ENCODE results near the gene OR8B8. TPM values are rescaled to one million over a fixed set of nuclear protein-coding genes. Genes with fewer than 3 reads are reported as not detected.
"Not testable (repeated sequence)": the region's sequence is repeated elsewhere in the genome, so short reads cannot be mapped to it uniquely, and the experiment has no call there.

Gene OR8B8
- polyA plus RNA-seq, 1 donor from 2014 or later = not detected

- Histone ChIP-seq H3K9me2 (ENCODE audit: insufficient read depth, low read length) (no peaks in the 10 kb centered on the region), H3F3A (ENCODE audit: insufficient read depth, low read length, poor library complexity, severe bottlenecking) (no peaks in the 10 kb centered on the region), H3K9me3 (ENCODE audit: low read length) (no peaks in the 10 kb centered on the region), H3K4me3 (ENCODE audit: low read length) (no peak within 1 kb of the TSS), H3K27me3 (ENCODE audit: insufficient read depth, low read depth, low read length) (no peaks in the 10 kb centered on the region), H3K27ac (ENCODE audit: low read length) (no peak within 1 kb of the TSS), H3K4me2 (ENCODE audit: low read length) (no peak within 1 kb of the TSS), H2AFZ (ENCODE audit: low read depth, low read length) (no peak within 1 kb of the TSS), H3K36me3 (ENCODE audit: insufficient read depth, low read length) (no peaks in the 10 kb centered on the region), H3K9ac (ENCODE audit: low read length) (no peak within 1 kb of the TSS), H3K79me2 (replicated peaks; ENCODE audit: insufficient read depth, low read length) (no peaks in the 10 kb centered on the region), H4K20me1 (ENCODE audit: insufficient read depth) (no peaks in the 10 kb centered on the region)
- no peak for TF ChIP-seq SMC3 (conservative IDR thresholded peaks at IDR 0.05; ENCODE audit: poor library complexity)
- no peak for TF ChIP-seq REST (IDR thresholded peaks at IDR 0.05; ENCODE audit: borderline replicate concordance)
- TF ChIP-seq TAF1 (IDR thresholded peaks at IDR 0.05; ENCODE audit: low read depth) = no peak
- no peak for TF ChIP-seq RAD21 (conservative IDR thresholded peaks at IDR 0.05)
- TF ChIP-seq EZH2 (IDR thresholded peaks at IDR 0.05; ENCODE audit: borderline replicate concordance, insufficient read depth, low read length, poor library complexity, severe bottlenecking) = no peak
- TF ChIP-seq CTCF (IDR thresholded peaks at IDR 0.05; ENCODE audit: poor library complexity, severe bottlenecking) = no peak
- TF ChIP-seq MXI1 (conservative IDR thresholded peaks at IDR 0.05; ENCODE audit: poor library complexity, severe bottlenecking) = no peak
- TF ChIP-seq EP300 (conservative IDR thresholded peaks at IDR 0.05; ENCODE audit: poor library complexity, severe bottlenecking) = no peak
- TF ChIP-seq POLR2AphosphoS5 (IDR thresholded peaks at IDR 0.05) = no peak
These were observed 46.6 kb downstream of the OR8B8 start, which contains the start of gene OR8B3 for GRCh38 chr11:124398924-124399323. OR8B3 (minus strand) TSS chr11:124399024; CDS start chr11:124397351, 1,673 bp downstream.

- not testable (repeated sequence) for H3K4me2 ChIP-seq (ENCODE audit: low read length); H4K20me1 ChIP-seq (ENCODE audit: insufficient read depth)
These were observed 48.6 kb downstream of the OR8B8 start for GRCh38 chr11:124396847-124397246.

GRCh38 chr11:124394408-124394807, 51.1 kb downstream of the OR8B8 start:
- H3K9me3 ChIP-seq (ENCODE audit: low read length) = no peaks in the 10 kb centered on the region
- no peak overlapping the region for H2AFZ ChIP-seq (ENCODE audit: low read depth, low read length)
- TF ChIP-seq POLR2AphosphoS5 (IDR thresholded peaks at IDR 0.05) (no peak), SMC3 (conservative IDR thresholded peaks at IDR 0.05; ENCODE audit: poor library complexity) (no peak), EZH2 (IDR thresholded peaks at IDR 0.05; ENCODE audit: borderline replicate concordance, insufficient read depth, low read length, poor library complexity, severe bottlenecking) (no peak), RAD21 (conservative IDR thresholded peaks at IDR 0.05) (no peak), MXI1 (conservative IDR thresholded peaks at IDR 0.05; ENCODE audit: poor library complexity, severe bottlenecking) (no peak), TAF1 (IDR thresholded peaks at IDR 0.05; ENCODE audit: low read depth) (no peak), REST (IDR thresholded peaks at IDR 0.05; ENCODE audit: borderline replicate concordance) (no peak), EP300 (conservative IDR thresholded peaks at IDR 0.05; ENCODE audit: poor library complexity, severe bottlenecking) (no peak), CTCF (IDR thresholded peaks at IDR 0.05; ENCODE audit: poor library complexity, severe bottlenecking) (no peak)
- no peak overlapping the region for H3K4me2 ChIP-seq (ENCODE audit: low read length)
- H3K36me3 ChIP-seq (ENCODE audit: insufficient read depth, low read length) = no peaks in the 10 kb centered on the region
- H3K27ac ChIP-seq (ENCODE audit: low read length) = no peak overlapping the region
- no peak overlapping the region for H3K9ac ChIP-seq (ENCODE audit: low read length)
- no peak overlapping the region for H3K4me3 ChIP-seq (ENCODE audit: low read length)
- no peaks in the 10 kb centered on the region for H4K20me1 ChIP-seq (ENCODE audit: insufficient read depth)
- H3K27me3 ChIP-seq (ENCODE audit: insufficient read depth, low read depth, low read length) = no peaks in the 10 kb centered on the region
- no peaks in the 10 kb centered on the region for H3F3A ChIP-seq (ENCODE audit: insufficient read depth, low read length, poor library complexity, severe bottlenecking)
- no peaks in the 10 kb centered on the region for H3K79me2 ChIP-seq (replicated peaks; ENCODE audit: insufficient read depth, low read length)
- no peaks in the 10 kb centered on the region for H3K9me2 ChIP-seq (ENCODE audit: insufficient read depth, low read length)

More at GRCh38 chr11:124396847-124397246, 48.6 kb downstream of the OR8B8 start:
- not testable (repeated sequence) for H3K9ac ChIP-seq (ENCODE audit: low read length); H3F3A ChIP-seq (ENCODE audit: insufficient read depth, low read length, poor library complexity, severe bottlenecking); H3K9me3 ChIP-seq (ENCODE audit: low read length); H3K79me2 ChIP-seq (replicated peaks; ENCODE audit: insufficient read depth, low read length); H2AFZ ChIP-seq (ENCODE audit: low read depth, low read length); H3K9me2 ChIP-seq (ENCODE audit: insufficient read depth, low read length); H3K4me3 ChIP-seq (ENCODE audit: low read length); H3K27ac ChIP-seq (ENCODE audit: low read length); H3K27me3 ChIP-seq (ENCODE audit: insufficient read depth, low read depth, low read length); H3K36me3 ChIP-seq (ENCODE audit: insufficient read depth, low read length)
